Glomerular endothelial cell (primary cell): Measurements from ENCODE around the gene NEUROG3. TPM values are rescaled to one million over a fixed set of nuclear protein-coding genes. Genes with fewer than 3 reads are reported as not detected.
"Not testable (repeated sequence)": the region's sequence is repeated elsewhere in the genome, so short reads cannot be mapped to it uniquely, and the experiment has no call there.

Source experiments
- DNase-seq: peaks from one replicate; pipeline ENCODE4 v3.0.0-alpha.2; 2011; ENCODE audit warnings: low read depth, low spot score; ENCODE audit errors: extremely low read depth
- total RNA-seq: library from RNA; depleted of rRNA; stranded (reverse); fragments of >200 nt; gene quantifications from 2 replicates; pipeline ENCODE4 v1.2.3, GENCODE V29; 2015

The NEUROG3 gene
- total RNA-seq, 1 donor from 2014 or later = not detected

GRCh38 chr10:69572159-69573055 is 815 bp downstream of the NEUROG3 start:
- no peak for DNase-seq

GRCh38 chr10:69571618-69572158 is 1.5 kb downstream of the NEUROG3 start:
- no peak for DNase-seq

- no peak for DNase-seq
These were observed 3.0 kb downstream of the NEUROG3 start for GRCh38 chr10:69570050-69570816.

- no peak for DNase-seq
These were observed 3.8 kb downstream of the NEUROG3 start for GRCh38 chr10:69569396-69569934.

GRCh38 chr10:69568472-69569395 is 4.5 kb downstream of the NEUROG3 start:
- no peak for DNase-seq

- DNase-seq = no peak
These were observed 5.3 kb downstream of the NEUROG3 start for GRCh38 chr10:69567920-69568319.

GRCh38 chr10:69562731-69563254 is 10.4 kb downstream of the NEUROG3 start:
- no peak for DNase-seq

- no peak for DNase-seq
These were observed 13.7 kb downstream of the NEUROG3 start for GRCh38 chr10:69559525-69559924.

- no peak for DNase-seq
These were observed 14.7 kb downstream of the NEUROG3 start for GRCh38 chr10:69558559-69558958.

GRCh38 chr10:69554611-69555010 is 18.6 kb downstream of the NEUROG3 start:
- DNase-seq = no peak

GRCh38 chr10:69553328-69553727 is 19.9 kb downstream of the NEUROG3 start:
- DNase-seq = no peak

GRCh38 chr10:69552268-69552667 is 21.0 kb downstream of the NEUROG3 start:
- DNase-seq = no peak

GRCh38 chr10:69549959-69550358 is 23.3 kb downstream of the NEUROG3 start:
- DNase-seq = no peak

GRCh38 chr10:69541463-69541862 is 31.8 kb downstream of the NEUROG3 start:
- no peak for DNase-seq

- no peak for DNase-seq
These were observed 34.8 kb downstream of the NEUROG3 start for GRCh38 chr10:69538461-69538860.

- no peak for DNase-seq
These were observed 35.8 kb downstream of the NEUROG3 start for GRCh38 chr10:69537449-69537848.

GRCh38 chr10:69536521-69536920 is 36.7 kb downstream of the NEUROG3 start:
- DNase-seq = not testable (repeated sequence)

- DNase-seq = no peak
These were observed 39.6 kb downstream of the NEUROG3 start for GRCh38 chr10:69533658-69534057.

GRCh38 chr10:69527961-69528360 is 45.3 kb downstream of the NEUROG3 start:
- no peak for DNase-seq
